Measurements from ENCODE around the gene YY2.

DNA sequence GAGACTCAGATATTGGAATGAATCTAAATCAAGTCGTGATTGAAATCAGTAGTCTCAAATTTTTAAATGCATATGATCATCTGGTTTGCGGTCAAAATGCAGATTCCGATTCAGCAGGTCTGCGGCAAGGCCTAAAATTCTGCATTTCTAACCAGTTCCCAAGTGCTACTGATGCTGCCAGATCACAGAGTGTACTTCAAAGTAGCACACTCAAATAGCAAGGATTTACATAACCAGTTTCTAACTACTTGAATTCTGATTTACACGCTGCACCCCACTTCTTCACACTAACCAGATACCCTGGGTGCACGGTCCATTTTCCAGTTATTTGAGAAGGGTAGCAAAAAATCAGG is 15.6 kb upstream of the YY2 start:
- TF ChIP-seq POLR2AphosphoS5 (IDR thresholded peaks at IDR 0.05; ENCODE audit: borderline replicate concordance, low read depth, low read length) (no peak), EZH2 (IDR thresholded peaks at IDR 0.05) (no peak)

All from SK-N-MC (cell line).